ENCODE measurements around the gene C6orf136. TPM values are rescaled to one million over a fixed set of nuclear protein-coding genes. Genes with fewer than 3 reads are reported as not detected.

C6orf136 gene
- polyA plus RNA-seq, 2 of the 4 experiments (the other 2 are of a cell fraction), result 7.5 to 11.7 TPM

GRCh38 chr6:30682143-30683117 is 35.5 kb downstream of the C6orf136 start:
- ChIA-PET CTCF (interaction anchor here (1.6 to 17.1 kb wide), 3 partner anchors 9 to 194 kb away, joined by 4 to 539 read pairs (median 11); partner anchors contain the start of genes DHX16, MDC1 and TUBB), POLR2A (interaction anchor here (1.0 to 1.6 kb wide), 3 partner anchors 25 to 39 kb away, joined by 3 to 4 read pairs (median 3); partner anchors contain the start of gene MDC1)
- H3K4me2 ChIP-seq, result peak overlapping the region; percentile 79
- H3K4me3 ChIP-seq, result peak overlapping the region; percentile 84
- peak overlapping the region; percentile 83 to 99 for H3K27ac ChIP-seq
- WGBS (ENCODE audit: missing lambda C conversion rate), result 23% methylated on average over 6 of the region's 11 CpGs
- peaks cover 54% of the 10 kb centered on the region for H3K4me1 ChIP-seq
- ATAC-seq (peak; percentile 31 to 44; a peak in 5 of 6 replicates), DNase-seq (ENCODE audit: low read depth in 1 of 2, low spot score in 1 of 2) (peak; percentile 41 to 55), FAIRE-seq (no peak)
- TF ChIP-seq MAFK (IDR thresholded peaks at IDR 0.05; ENCODE audit: partially characterized antibody) (no peak), HOXB5 (CRISPR knock-in tag; IDR thresholded peaks at IDR 0.05) (no peak), POLR2A (IDR thresholded peaks at IDR 0.05; ENCODE audit: low read length) (peak; percentile 29; the same call in 1 of the 2 replicates), FOSL2 (IDR thresholded peaks at IDR 0.05) (no peak), FOSL2 (CRISPR knock-in tag; IDR thresholded peaks at IDR 0.05) (peak; percentile 75), EHF (CRISPR knock-in tag; IDR thresholded peaks at IDR 0.05) (no peak), KDM5A (IDR thresholded peaks at IDR 0.05) (no peak), REST (IDR thresholded peaks at IDR 0.05) (no peak), RNF2 (IDR thresholded peaks at IDR 0.05; ENCODE audit: borderline replicate concordance, low read depth) (no peak), NFE2L2 (conservative IDR thresholded peaks at IDR 0.05; ENCODE audit: low read length) (no peak), TFCP2L1 (CRISPR knock-in tag; IDR thresholded peaks at IDR 0.05) (no peak), EHMT2 (IDR thresholded peaks at IDR 0.05; ENCODE audit: low read depth) (no peak), CBX2 (IDR thresholded peaks at IDR 0.05; ENCODE audit: borderline replicate concordance, low read depth) (no peak), CHD2 (IDR thresholded peaks at IDR 0.05; ENCODE audit: low read length, partially characterized antibody) (no peak), PHF8 (IDR thresholded peaks at IDR 0.05; ENCODE audit: borderline replicate concordance, low read depth) (no peak)
- no peaks in the 10 kb centered on the region for H3K9me3 ChIP-seq

DNA sequence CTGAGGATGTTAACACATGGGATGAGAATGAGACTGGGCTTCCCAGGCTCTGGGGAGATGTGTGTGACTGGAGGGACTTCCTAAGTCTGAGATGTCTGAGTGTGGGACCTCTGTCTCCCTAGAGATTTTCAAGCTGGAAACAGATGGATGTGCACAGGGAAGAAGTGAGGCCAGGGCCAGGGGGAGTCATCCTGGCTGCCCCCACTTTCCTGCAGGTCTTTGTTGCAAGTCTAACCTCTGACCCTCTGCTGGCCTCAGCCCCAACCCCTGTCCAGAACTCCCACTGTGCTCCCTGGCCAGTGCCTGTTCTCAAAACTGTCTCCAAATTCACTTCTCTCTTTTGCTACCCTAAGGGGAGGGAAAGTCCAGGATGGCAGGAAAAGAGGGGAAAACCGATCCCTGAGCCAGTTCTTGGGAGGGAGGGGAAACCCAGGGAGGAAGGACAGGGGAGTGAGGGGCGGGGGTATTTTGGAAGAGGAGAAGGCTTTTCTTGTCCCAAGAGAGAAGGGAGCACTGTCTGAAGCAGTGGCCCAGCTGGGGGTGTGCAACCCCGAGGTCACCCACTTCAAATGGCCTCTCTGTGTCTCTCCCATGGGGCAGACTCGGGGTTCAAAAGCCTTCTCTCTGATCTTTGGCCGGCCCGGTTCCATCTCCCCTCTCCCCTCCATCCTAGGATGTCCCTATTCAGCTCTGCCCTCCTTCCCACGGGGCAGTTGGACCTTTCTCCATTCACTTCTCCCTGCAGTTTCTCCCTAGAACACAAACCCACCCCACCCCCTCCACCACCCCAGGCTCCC is 36.4 kb downstream of the C6orf136 start:
- no peak for FAIRE-seq
- ATAC-seq, result no peak
- WGBS (ENCODE audit: missing lambda C conversion rate), result 16% methylated on average over 7 of the region's 7 CpGs
- Histone ChIP-seq H3K9me3 (no peaks in the 10 kb centered on the region), H3K4me2 (peak overlapping the region; percentile 79), H3K4me1 (peaks cover 60% of the 10 kb centered on the region), H3K27ac (peak overlapping the region; percentile 83 to 99), H3K4me3 (peak overlapping the region; percentile 84)
- CTCF ChIA-PET, result interaction anchor here (2.8 to 17.1 kb wide), 2 partner anchors 10 to 43 kb away, joined by 11 to 539 read pairs; partner anchors contain the start of genes DHX16, MDC1 and TUBB
- POLR2A ChIA-PET, result interaction anchor here (1.6 kb wide), 1 partner anchor 34 kb away, joined by 4 read pairs; the partner anchor contains the start of gene MDC1
- TF ChIP-seq ZNF302 (CRISPR knock-in tag; IDR thresholded peaks at IDR 0.05), result no peak
- DNase-seq (ENCODE audit: low read depth in 1 of 2, low spot score in 1 of 2), result no peak

DNA sequence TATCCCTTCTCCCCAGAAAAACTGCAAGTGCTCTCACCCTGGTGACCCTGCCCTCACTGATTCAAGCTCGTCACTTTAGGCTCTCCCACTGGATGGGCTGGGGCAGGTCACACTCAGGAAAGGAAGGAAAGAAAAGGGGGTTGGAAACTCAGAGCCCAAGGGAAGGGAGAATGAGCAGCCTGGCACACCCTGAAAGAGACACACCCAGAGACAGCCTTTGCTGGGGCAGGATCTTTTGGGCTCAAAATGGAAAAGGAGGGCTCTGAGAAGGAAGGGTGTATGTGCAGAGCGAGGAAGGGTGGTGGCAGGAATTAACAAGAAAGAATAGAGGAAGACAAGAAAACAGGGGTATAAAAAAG is 37.0 kb downstream of the C6orf136 start:
- no peak for ATAC-seq
- H3K4me2 ChIP-seq, result peak overlapping the region; percentile 79
- CTCF ChIA-PET, result interaction anchor here (2.8 to 17.1 kb wide), 2 partner anchors 11 to 42 kb away, joined by 11 to 539 read pairs; partner anchors contain the start of genes DHX16, MDC1 and TUBB
- no peak for DNase-seq (ENCODE audit: low read depth in 1 of 2, low spot score in 1 of 2)
- peaks cover 62% of the 10 kb centered on the region for H3K4me1 ChIP-seq
- peak overlapping the region; percentile 83 to 99 for H3K27ac ChIP-seq
- WGBS (ENCODE audit: missing lambda C conversion rate), result 56% methylated on average over 1 of the region's 2 CpGs
- peak overlapping the region; percentile 84 for H3K4me3 ChIP-seq
- POLR2A ChIA-PET, result interaction anchor here (1.2 to 1.6 kb wide), 2 partner anchors 33 kb away, joined by 3 to 4 read pairs; partner anchors contain the start of gene MDC1
- H3K9me3 ChIP-seq, result no peaks in the 10 kb centered on the region
- FAIRE-seq, result no peak
- TF ChIP-seq, protein P1, sequence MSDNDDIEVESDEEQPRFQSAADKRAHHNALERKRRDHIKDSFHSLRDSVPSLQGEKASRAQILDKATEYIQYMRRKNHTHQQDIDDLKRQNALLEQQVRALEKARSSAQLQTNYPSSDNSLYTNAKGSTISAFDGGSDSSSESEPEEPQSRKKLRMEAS (IDR thresholded peaks at IDR 0.05), result no peak
- TF ChIP-seq, protein P2, sequence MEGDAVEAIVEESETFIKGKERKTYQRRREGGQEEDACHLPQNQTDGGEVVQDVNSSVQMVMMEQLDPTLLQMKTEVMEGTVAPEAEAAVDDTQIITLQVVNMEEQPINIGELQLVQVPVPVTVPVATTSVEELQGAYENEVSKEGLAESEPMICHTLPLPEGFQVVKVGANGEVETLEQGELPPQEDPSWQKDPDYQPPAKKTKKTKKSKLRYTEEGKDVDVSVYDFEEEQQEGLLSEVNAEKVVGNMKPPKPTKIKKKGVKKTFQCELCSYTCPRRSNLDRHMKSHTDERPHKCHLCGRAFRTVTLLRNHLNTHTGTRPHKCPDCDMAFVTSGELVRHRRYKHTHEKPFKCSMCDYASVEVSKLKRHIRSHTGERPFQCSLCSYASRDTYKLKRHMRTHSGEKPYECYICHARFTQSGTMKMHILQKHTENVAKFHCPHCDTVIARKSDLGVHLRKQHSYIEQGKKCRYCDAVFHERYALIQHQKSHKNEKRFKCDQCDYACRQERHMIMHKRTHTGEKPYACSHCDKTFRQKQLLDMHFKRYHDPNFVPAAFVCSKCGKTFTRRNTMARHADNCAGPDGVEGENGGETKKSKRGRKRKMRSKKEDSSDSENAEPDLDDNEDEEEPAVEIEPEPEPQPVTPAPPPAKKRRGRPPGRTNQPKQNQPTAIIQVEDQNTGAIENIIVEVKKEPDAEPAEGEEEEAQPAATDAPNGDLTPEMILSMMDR (IDR thresholded peaks at IDR 0.05), result no peak
- no peak for TF ChIP-seq TFCP2L1 (CRISPR knock-in tag; IDR thresholded peaks at IDR 0.05)
- TF ChIP-seq RNF2 (IDR thresholded peaks at IDR 0.05; ENCODE audit: borderline replicate concordance, low read depth), result no peak
- no peak for TF ChIP-seq KDM5A (IDR thresholded peaks at IDR 0.05)
- no peak for TF ChIP-seq HMGXB4 (CRISPR knock-in tag; IDR thresholded peaks at IDR 0.05; ENCODE audit: borderline replicate concordance)
- TF ChIP-seq RARB (CRISPR knock-in tag; IDR thresholded peaks at IDR 0.05), result no peak
- TF ChIP-seq MAFK (IDR thresholded peaks at IDR 0.05; ENCODE audit: partially characterized antibody), result no peak
